SW480 (cell line): Measurements from ENCODE around the gene OGDH.
A peak's percentile ranks its signal among the peaks of the same experiment; 100 is the strongest.
"Not testable (repeated sequence)": the region's sequence is repeated elsewhere in the genome, so short reads cannot be mapped to it uniquely, and the experiment has no call there.

Experiments
- DNase-seq: peaks from one replicate; pipeline ENCODE4 v3.0.0-alpha.2; 2016; ENCODE audit warnings: low spot score

Gene OGDH

GRCh38 chr7:44706788-44707557 lies 100.5 kb downstream of the OGDH start:
- no peak for DNase-seq

- DNase-seq = no peak
Observed at GRCh38 chr7:44707558-44708230, 101.3 kb downstream of the OGDH start.

GRCh38 chr7:44709011-44709915 lies 102.8 kb downstream of the OGDH start:
- DNase-seq = no peak

GRCh38 chr7:44709945-44710596 lies 103.6 kb downstream of the OGDH start:
- DNase-seq = no peak

- no peak for DNase-seq
Observed at GRCh38 chr7:44711528-44711927, 105.1 kb downstream of the OGDH start.

- DNase-seq = peak; percentile 93
Observed at GRCh38 chr7:44712012-44712411, 105.6 kb downstream of the OGDH start.

- DNase-seq = no peak
Observed at GRCh38 chr7:44713141-44713540, 106.7 kb downstream of the OGDH start.

GRCh38 chr7:44713680-44714335 lies 107.4 kb downstream of the OGDH start:
- DNase-seq = no peak

GRCh38 chr7:44716205-44716604 lies 109.8 kb downstream of the OGDH start:
- DNase-seq = no peak

- DNase-seq = no peak
Observed at GRCh38 chr7:44720301-44720700, 113.9 kb downstream of the OGDH start.

- DNase-seq = no peak
Observed at GRCh38 chr7:44724276-44724675, 117.8 kb downstream of the OGDH start.

- DNase-seq = not testable (repeated sequence)
Observed at GRCh38 chr7:44726250-44726649, 119.8 kb downstream of the OGDH start.

GRCh38 chr7:44727158-44727936 lies 120.9 kb downstream of the OGDH start:
- no peak for DNase-seq

- no peak for DNase-seq
Observed at GRCh38 chr7:44727937-44728262, 121.5 kb downstream of the OGDH start.

GRCh38 chr7:44729949-44730590 lies 123.6 kb downstream of the OGDH start:
- DNase-seq = no peak

GRCh38 chr7:44732971-44733370 lies 126.5 kb downstream of the OGDH start:
- not testable (repeated sequence) for DNase-seq

- no peak for DNase-seq
Observed at GRCh38 chr7:44733708-44734481, 127.5 kb downstream of the OGDH start.

- DNase-seq = peak; percentile 96
Observed at GRCh38 chr7:44735403-44736165, 129.2 kb downstream of the OGDH start.

GRCh38 chr7:44736896-44737295 lies 130.5 kb downstream of the OGDH start:
- no peak for DNase-seq
